NCI-H2029 treated with DMSO at 0.1 percent for 48 hours (cell line): ENCODE data around the gene SUMO3.

Experiments
- DNase-seq: peaks from one replicate; lab custom pipeline; 2025; lab: John Stamatoyannopoulos, UW

Gene SUMO3

GRCh38 chr21:44758781-44759627 is 58.9 kb downstream of the SUMO3 start:
- DNase-seq, result no peak

GRCh38 chr21:44758141-44758561 is 59.7 kb downstream of the SUMO3 start:
- DNase-seq, result no peak

- no peak for DNase-seq
These were observed 60.1 kb downstream of the SUMO3 start for GRCh38 chr21:44757731-44758130.

GRCh38 chr21:44756423-44757185 is 61.3 kb downstream of the SUMO3 start:
- DNase-seq, result no peak
